ENCODE measurements around the gene DYNLT5.
"Not testable (repeated sequence)": the region's sequence is repeated elsewhere in the genome, so short reads cannot be mapped to it uniquely, and the experiment has no call there.

Gene DYNLT5

DNA sequence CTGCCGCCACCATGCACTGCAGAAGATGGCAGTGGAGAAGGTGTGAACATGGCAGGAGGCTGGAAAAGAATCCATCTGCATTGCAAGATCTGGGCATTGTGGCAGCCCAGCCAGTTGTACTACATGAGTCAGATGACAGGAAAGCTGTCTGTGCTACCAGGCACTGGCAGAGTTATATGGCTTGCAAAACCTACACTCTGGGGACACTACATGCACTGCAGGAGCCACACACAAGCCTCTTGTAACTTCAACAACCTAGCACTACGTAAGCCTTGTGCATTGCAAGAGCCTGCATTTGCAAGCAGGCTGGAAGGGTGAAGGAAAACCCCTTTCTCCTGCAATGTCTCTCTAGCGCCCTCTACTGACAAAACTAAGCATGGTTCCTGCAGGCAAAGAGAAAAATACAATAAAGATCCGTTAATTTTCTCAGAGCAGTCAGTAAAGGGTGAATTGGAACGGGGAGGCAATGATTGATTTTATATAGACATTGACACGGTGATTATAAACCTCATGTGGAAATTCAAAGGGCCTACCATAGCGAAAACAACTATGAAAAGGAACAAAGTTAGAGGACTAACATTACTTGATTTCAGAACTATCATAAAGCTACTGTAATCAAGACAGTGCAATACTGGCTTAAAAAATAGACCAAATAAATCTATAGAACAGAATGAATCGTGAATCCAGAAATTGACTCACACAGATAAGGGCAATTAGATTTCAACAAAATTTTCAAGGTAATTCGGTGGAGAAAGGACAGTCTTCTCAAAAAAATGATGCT is 26.2 kb upstream of the DYNLT5 start:
- H3K4me3 ChIP-seq (ENCODE audit: low read depth, low read length) = no peak overlapping the region
- peak; percentile 27 for DNase-seq (ENCODE audit: low read depth)
- TF ChIP-seq CTCF (IDR thresholded peaks at IDR 0.05; ENCODE audit: low read depth, low read length, missing control alignments) = peak; percentile 94

GRCh38 chr1:66728021-66728420 is 24.2 kb upstream of the DYNLT5 start:
- H3K4me3 ChIP-seq (ENCODE audit: low read depth, low read length) = no peak overlapping the region
- no peak for TF ChIP-seq CTCF (IDR thresholded peaks at IDR 0.05; ENCODE audit: low read depth, low read length, missing control alignments)
- DNase-seq (ENCODE audit: low read depth) = no peak

- H3K4me3 ChIP-seq (ENCODE audit: low read depth, low read length); DNase-seq (ENCODE audit: low read depth): not testable (repeated sequence)
Measured at GRCh38 chr1:66728716-66729115, 23.5 kb upstream of the DYNLT5 start.

GRCh38 chr1:66729119-66729518 is 23.1 kb upstream of the DYNLT5 start:
- H3K4me3 ChIP-seq (ENCODE audit: low read depth, low read length) = no peak overlapping the region
- no peak for TF ChIP-seq CTCF (IDR thresholded peaks at IDR 0.05; ENCODE audit: low read depth, low read length, missing control alignments)
- DNase-seq (ENCODE audit: low read depth) = no peak

DNA sequence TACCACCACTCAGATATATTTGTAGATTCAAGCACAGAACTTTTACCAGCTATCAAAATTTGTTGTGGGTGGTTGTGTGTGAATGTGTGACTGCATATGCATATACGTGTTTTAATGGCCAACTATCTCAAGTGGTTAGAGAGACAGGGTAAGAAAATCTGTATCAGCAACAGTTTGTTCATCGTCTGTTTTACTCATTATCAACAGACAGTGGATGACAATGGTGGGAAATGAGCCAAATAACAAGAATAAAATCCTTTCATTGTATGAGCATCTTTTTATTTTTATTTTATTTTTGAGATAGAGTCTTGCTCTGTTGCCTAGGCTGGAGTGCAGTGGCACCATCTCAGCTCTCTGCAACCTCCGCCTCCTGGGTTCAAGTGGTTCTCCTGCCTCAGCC is 22.7 kb upstream of the DYNLT5 start:
- no peak for TF ChIP-seq CTCF (IDR thresholded peaks at IDR 0.05; ENCODE audit: low read depth, low read length, missing control alignments)
- DNase-seq (ENCODE audit: low read depth) = no peak
- no peak overlapping the region for H3K4me3 ChIP-seq (ENCODE audit: low read depth, low read length)

DNA sequence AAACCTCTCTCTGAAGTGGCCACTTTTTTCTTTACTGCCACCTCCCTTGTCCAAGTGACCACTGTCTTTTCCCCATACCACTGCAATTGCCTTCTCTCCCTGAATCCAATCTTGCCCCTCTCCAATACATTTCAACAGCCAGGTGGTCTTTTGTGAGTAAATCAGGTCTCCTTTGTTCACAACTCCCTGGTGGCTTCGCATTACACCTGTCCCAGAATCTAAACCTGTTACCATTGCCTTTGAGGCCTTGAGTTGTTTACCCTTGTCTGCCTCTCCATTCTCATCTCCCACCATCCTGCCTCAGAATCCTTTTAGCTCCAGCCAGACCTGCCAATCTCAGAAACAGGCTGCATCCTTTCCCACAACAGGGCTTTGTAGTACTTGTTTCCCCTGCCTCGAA is 21.8 kb upstream of the DYNLT5 start:
- DNase-seq (ENCODE audit: low read depth) = no peak
- no peak overlapping the region for H3K4me3 ChIP-seq (ENCODE audit: low read depth, low read length)
- TF ChIP-seq CTCF (IDR thresholded peaks at IDR 0.05; ENCODE audit: low read depth, low read length, missing control alignments) = no peak

DNA sequence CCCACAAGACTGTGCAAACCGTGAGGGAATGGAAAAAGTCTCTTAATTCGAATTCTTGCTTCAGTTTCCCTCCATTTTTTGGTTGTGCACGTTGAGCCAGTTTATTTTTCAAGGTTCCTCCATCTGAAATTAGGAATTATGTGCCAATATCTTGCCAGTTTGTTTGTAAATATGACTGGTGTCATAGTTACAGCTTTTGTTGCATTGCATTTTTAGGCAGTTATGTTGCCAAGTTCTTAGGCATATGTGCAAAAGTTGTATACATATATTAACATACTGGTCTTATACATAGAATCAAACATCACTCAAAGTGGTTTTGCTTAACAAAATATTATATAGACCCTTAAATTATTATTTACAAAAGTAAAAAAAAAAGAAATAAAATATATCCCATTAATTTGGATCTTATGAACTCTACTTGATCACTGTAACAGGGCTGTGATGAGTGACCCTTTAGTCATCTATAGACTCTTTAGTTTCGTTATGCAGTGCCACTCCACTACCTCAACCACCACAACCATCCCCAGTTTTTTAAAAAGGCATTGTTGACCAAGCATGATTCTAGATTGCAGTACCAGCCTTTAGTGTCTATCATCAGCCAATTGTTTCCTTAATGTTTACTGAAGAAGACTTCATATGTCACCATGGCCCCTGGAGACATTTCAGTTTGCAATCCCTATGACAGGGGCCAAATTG is 20.9 kb upstream of the DYNLT5 start:
- no peak for TF ChIP-seq CTCF (IDR thresholded peaks at IDR 0.05; ENCODE audit: low read depth, low read length, missing control alignments)
- no peak for DNase-seq (ENCODE audit: low read depth)
- no peak overlapping the region for H3K4me3 ChIP-seq (ENCODE audit: low read depth, low read length)
